LNCaP clone FGC (cell line): Measurements from ENCODE around the gene POLR1B.

Experiments used
- DNase-seq: peaks from one replicate; pipeline ENCODE4 v3.0.0-alpha.2; 2011; ENCODE audit warnings: low read depth
- H3K4me3 ChIP-seq: 2 replicates; pipeline ENCODE4 v1.5.1; 2011; ENCODE audit warnings: mild to moderate bottlenecking, low read depth, low read length, control low read depth
- TF ChIP-seq, protein P1 (sequence below): IDR thresholded peaks from 2 replicates; pipeline ENCODE4 v1.5.1; 2012; ENCODE audit warnings: mild to moderate bottlenecking; ENCODE audit not compliant: control insufficient read depth, insufficient read depth; ENCODE audit errors: extremely low read depth

Gene POLR1B

DNA sequence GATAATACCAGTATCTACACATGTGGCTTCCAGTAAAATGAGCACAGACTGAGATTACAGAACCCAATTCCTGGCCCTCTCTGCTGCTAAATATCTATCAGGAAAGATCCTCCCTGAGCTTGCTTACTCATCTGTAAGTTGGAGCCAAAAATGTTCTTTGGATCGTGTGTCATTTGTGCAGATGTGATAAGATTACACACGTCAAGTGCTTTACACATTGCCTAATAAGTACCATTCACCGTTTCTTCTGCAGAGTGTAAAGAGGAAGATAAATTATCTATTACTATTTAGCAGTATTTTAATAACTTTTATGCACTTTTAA, 80.2 kb downstream of the POLR1B start:
- no peak overlapping the region for H3K4me3 ChIP-seq
- TF ChIP-seq, protein P1, sequence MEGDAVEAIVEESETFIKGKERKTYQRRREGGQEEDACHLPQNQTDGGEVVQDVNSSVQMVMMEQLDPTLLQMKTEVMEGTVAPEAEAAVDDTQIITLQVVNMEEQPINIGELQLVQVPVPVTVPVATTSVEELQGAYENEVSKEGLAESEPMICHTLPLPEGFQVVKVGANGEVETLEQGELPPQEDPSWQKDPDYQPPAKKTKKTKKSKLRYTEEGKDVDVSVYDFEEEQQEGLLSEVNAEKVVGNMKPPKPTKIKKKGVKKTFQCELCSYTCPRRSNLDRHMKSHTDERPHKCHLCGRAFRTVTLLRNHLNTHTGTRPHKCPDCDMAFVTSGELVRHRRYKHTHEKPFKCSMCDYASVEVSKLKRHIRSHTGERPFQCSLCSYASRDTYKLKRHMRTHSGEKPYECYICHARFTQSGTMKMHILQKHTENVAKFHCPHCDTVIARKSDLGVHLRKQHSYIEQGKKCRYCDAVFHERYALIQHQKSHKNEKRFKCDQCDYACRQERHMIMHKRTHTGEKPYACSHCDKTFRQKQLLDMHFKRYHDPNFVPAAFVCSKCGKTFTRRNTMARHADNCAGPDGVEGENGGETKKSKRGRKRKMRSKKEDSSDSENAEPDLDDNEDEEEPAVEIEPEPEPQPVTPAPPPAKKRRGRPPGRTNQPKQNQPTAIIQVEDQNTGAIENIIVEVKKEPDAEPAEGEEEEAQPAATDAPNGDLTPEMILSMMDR: no peak
- no peak for DNase-seq

DNA sequence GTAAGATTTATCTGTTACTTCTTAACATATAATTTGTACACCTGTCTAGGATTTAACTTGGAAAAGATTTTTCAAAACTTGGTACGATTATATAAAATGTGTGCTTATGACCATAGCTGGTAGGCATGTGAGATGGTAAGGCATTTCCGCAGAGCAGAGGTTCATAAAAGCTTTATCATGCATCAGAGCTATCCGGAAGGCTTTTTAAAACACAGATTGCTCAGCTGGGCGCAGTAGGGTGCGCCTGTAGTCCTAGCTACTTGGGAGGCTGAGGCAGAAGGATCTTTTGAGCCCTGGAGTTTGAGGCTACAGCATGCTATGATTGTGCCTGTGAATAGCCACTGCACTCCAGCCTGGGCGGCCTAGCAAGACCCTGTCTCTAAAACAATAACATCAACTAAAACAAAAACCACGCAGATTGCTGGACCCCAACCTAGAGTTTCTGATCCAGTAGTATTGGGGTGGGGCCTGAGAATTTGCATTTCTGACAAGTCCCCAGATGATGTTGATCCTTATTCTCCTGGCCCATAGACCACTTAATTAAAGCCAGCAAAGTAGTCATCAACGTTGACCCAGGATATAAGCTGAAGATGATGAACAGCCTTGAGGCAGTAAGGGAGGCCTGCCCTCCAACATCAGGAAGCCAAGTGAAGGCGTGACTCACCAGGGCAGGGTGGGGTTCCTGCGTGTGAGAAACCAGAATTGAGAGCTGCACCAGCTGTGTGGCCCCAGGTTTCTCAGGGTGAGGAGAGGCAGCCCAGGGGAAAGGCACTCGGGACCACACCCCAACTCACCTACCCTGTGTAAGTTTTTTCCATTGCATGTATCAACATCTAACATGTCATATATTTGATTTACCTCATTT, 81.9 kb downstream of the POLR1B start:
- H3K4me3 ChIP-seq: no peak overlapping the region
- DNase-seq: no peak
- TF ChIP-seq, protein P1: no peak

DNA sequence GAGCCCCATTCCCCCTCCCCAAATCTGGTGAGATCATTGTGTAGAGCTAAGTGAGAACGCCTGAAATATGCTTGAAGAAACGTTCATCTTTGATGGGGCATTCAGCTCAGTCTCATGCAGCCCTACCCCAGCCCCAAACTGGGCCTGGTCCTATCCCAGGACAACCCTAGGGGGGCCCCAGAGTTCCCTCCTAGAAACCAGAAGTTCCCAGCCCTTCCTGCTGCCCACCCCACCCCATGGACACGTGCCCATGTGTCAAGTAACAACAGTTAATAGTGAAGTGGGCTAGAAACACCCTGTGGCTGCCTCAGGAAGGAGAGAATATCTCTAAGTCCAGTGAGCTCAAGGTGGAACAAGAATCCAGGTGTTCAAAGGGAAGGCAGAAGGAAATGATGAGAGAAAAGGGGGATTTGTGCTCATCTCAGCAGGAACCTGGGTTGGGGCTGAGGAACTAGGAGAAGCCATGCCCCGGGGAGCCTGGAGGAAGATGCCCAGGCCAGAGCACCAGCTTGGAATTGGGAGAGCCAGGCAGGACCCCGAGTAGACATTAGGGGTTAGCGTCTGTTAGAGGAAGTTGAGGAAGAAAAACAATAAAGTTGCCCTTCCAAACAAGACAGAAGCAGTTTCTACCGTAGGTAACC, 83.3 kb downstream of the POLR1B start:
- no peak for DNase-seq
- H3K4me3 ChIP-seq: no peak overlapping the region
- TF ChIP-seq, protein P1: no peak

DNA sequence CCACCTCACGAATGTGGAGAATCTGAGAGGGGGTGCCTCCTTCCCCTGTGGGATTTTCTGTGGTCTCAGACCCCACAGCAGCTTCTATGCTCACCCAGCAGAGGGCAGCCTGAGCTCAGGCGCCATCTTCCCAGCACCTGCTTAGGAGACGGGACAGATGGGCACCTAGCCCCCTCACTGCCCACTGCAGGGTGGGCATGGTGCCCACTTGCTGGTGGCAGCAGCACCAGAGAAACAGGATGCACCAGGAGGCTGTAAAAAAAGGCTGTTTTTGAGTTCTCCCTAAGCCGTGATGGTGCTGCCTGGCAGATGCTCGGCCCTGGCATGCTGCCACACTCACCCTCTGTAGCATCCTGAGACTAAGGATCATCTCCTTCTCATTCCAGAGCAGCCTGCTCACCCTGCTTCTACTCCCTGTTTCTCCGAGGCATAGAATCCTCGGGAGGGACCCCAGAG, 84.4 kb downstream of the POLR1B start:
- TF ChIP-seq, protein P1: peak; percentile 92
- no peak overlapping the region for H3K4me3 ChIP-seq
- DNase-seq: no peak
